ENCODE data around the gene ZNF296. TPM values are rescaled to one million over a fixed set of nuclear protein-coding genes. Genes with fewer than 3 reads are reported as not detected.

Gene ZNF296
- total RNA-seq, 2 experiments from 2014 or later, result 3.1 to 4.8 TPM

GRCh38 chr19:45057444-45057843 lies 18.8 kb downstream of the ZNF296 start:
- no peak overlapping the region for H3K4me3 Mint-ChIP-seq
- ChIA-PET CTCF (interaction anchor here (0.8 to 0.9 kb wide), 2 partner anchors 16 to 36 kb away, joined by 3 to 4 read pairs; no protein-coding TSS in a partner anchor), POLR2A (no interaction called here)
- H3K4me1 Mint-ChIP-seq, result no peaks in the 10 kb centered on the region
- H3K9me3 Mint-ChIP-seq (ENCODE audit: low read depth), result no peaks in the 10 kb centered on the region
- no peak overlapping the region for H3K27ac Mint-ChIP-seq
- intact Hi-C loops (cut with DNase I, micrococcal nuclease), result loop anchor here in 1 of 2 experiments (5.0 kb wide), 1 partner anchor 40 kb away; no protein-coding TSS in a partner anchor
- H3K36me3 Mint-ChIP-seq (ENCODE audit: low read depth), result peaks cover 51% of the 10 kb centered on the region
- no peaks in the 10 kb centered on the region for H3K27me3 Mint-ChIP-seq
- no peak for ATAC-seq
- no peak for DNase-seq

- Mint-ChIP-seq H3K27me3 (no peaks in the 10 kb centered on the region), H3K4me3 (no peak overlapping the region), H3K27ac (no peak overlapping the region), H3K9me3 (ENCODE audit: low read depth) (no peaks in the 10 kb centered on the region), H3K4me1 (no peaks in the 10 kb centered on the region), H3K36me3 (ENCODE audit: low read depth) (peaks cover 56% of the 10 kb centered on the region)
- intact Hi-C loops (cut with DNase I, micrococcal nuclease), result loop anchor here in 1 of 2 experiments (5.0 kb wide), 1 partner anchor 40 kb away; no protein-coding TSS in a partner anchor
- CTCF ChIA-PET, result interaction anchor here (0.6 to 0.9 kb wide), 2 partner anchors 35 to 41 kb away, joined by 3 to 4 read pairs; no protein-coding TSS in a partner anchor
- POLR2A ChIA-PET, result no interaction called here
- no peak for DNase-seq
- ATAC-seq, result no peak
Measured at GRCh38 chr19:45056831-45057230, 19.4 kb downstream of the ZNF296 start.

DNA sequence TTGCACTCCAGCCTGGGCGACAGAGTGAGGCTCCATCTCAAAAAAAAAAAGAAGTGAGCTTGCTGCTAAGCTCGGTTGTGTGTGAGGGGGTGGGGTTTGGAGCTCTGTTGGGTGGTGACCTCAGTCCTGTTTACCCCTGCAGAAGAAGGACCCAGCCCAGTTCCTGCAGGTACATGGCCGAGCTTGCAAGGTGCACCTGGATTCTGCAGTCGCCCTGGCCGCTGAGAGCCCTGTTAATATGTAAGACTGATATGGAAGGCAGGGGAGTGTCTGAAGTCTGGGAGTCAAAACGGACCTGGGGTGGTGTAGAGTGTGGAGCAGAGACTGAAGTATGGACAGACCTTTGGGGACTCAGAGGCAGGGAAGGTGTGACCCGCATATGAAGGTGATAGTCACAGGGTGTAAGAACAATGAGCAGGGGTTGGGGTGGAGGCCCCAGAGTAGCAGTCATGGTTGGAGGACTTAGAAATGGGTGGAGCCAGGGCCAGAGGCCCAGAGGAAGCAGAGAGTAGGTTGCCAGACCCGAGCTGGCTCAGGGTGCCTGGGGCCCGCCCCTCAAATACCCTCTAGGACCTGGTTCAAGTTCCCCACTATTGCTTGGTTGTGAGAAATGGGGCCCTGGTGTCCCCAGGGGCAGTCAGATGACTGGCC lies 24.2 kb downstream of the ZNF296 start:
- POLR2A ChIA-PET, result no interaction called here
- Mint-ChIP-seq H3K4me1 (peaks cover 16% of the 10 kb centered on the region), H3K4me3 (no peak overlapping the region), H3K27ac (no peak overlapping the region), H3K9me3 (ENCODE audit: low read depth) (no peaks in the 10 kb centered on the region), H3K27me3 (no peaks in the 10 kb centered on the region), H3K36me3 (ENCODE audit: low read depth) (peaks cover 29% of the 10 kb centered on the region)
- ATAC-seq (no peak), DNase-seq (no peak)
- CTCF ChIA-PET, result interaction anchor here (0.6 to 1.5 kb wide), 2 partner anchors 8 to 1325 kb away, joined by 5 to 6 read pairs; no protein-coding TSS in a partner anchor
- intact Hi-C loops (cut with DNase I, micrococcal nuclease), result no loop called here

GRCh38 chr19:45050036-45050435 lies 26.2 kb downstream of the ZNF296 start:
- Mint-ChIP-seq H3K9me3 (ENCODE audit: low read depth) (no peaks in the 10 kb centered on the region), H3K27me3 (no peaks in the 10 kb centered on the region), H3K4me1 (peaks cover 35% of the 10 kb centered on the region), H3K36me3 (ENCODE audit: low read depth) (peaks cover 34% of the 10 kb centered on the region), H3K4me3 (no peak overlapping the region), H3K27ac (no peak overlapping the region)
- ChIA-PET POLR2A (no interaction called here), CTCF (interaction anchor here (0.6 to 1.8 kb wide), 3 partner anchors 10 to 266 kb away, joined by 3 to 10 read pairs (median 3); no protein-coding TSS in a partner anchor)
- ATAC-seq (no peak), DNase-seq (no peak)
- intact Hi-C loops (cut with DNase I, micrococcal nuclease), result no loop called here

DNA sequence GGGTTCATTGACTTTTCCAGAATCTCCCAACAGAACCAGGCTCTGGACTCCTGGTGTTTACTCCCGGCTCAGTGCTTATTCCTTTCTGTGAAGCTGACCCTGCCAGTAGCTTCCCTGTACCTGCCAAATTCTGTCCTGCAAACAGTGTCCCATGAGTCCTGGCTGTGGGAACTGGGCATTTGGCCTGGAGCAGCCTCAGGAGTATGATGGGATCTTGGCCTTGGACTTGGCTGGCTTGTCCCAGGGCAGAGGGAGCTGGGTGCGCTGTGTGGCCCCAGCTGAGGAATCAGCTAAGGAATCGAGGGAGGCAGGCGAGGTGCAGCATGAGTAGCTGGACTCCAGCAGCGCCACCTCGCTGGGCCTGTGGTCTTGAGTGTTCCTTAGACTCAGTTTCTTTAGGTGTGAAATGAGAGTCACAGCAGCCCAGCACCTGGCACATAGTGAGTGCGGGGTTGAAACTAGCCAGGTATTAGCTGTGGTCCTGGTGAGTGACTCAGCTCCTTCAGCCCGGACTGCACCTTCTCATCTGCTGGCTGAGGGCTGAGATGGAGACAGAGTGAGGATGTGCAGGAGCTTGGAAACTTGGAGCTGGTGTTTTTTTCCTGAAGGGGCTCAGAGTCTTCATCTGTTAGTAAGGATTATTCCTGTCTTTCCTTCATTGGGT lies 27.1 kb downstream of the ZNF296 start:
- CTCF ChIA-PET, result interaction anchor here (0.6 to 1.8 kb wide), 2 partner anchors 10 to 26 kb away, joined by 3 to 10 read pairs; no protein-coding TSS in a partner anchor
- Mint-ChIP-seq H3K27ac (peak overlapping the region; percentile 44), H3K4me1 (peaks cover 37% of the 10 kb centered on the region), H3K27me3 (no peaks in the 10 kb centered on the region), H3K4me3 (no peak overlapping the region), H3K9me3 (ENCODE audit: low read depth) (no peaks in the 10 kb centered on the region), H3K36me3 (ENCODE audit: low read depth) (peaks cover 40% of the 10 kb centered on the region)
- intact Hi-C loops (cut with DNase I, micrococcal nuclease), result no loop called here
- POLR2A ChIA-PET, result no interaction called here
- ATAC-seq, result no peak
- no peak for DNase-seq

- POLR2A ChIA-PET, result interaction anchor here (0.6 to 0.7 kb wide), 3 partner anchors 131 to 156 kb away, joined by 3 to 8 read pairs (median 5); partner anchors contain the start of genes TOMM40 and TRAPPC6A
- no peak for DNase-seq
- Mint-ChIP-seq H3K4me1 (peaks cover 37% of the 10 kb centered on the region), H3K36me3 (ENCODE audit: low read depth) (peaks cover 41% of the 10 kb centered on the region), H3K4me3 (no peak overlapping the region), H3K27me3 (no peaks in the 10 kb centered on the region), H3K9me3 (ENCODE audit: low read depth) (no peaks in the 10 kb centered on the region), H3K27ac (peak overlapping the region; percentile 78)
- ATAC-seq, result no peak
- intact Hi-C loops (cut with DNase I, micrococcal nuclease), result no loop called here
- CTCF ChIA-PET, result interaction anchor here (0.7 kb wide), 2 partner anchors 105 to 125 kb away, joined by 3 to 4 read pairs; no protein-coding TSS in a partner anchor
Measured at GRCh38 chr19:45047188-45047797, 29.0 kb downstream of the ZNF296 start.

- Mint-ChIP-seq H3K27ac (peak overlapping the region; percentile 25), H3K9me3 (ENCODE audit: low read depth) (no peaks in the 10 kb centered on the region), H3K27me3 (no peaks in the 10 kb centered on the region), H3K4me1 (peaks cover 46% of the 10 kb centered on the region), H3K36me3 (ENCODE audit: low read depth) (peaks cover 45% of the 10 kb centered on the region), H3K4me3 (no peak overlapping the region)
- DNase-seq, result no peak
- no peak for ATAC-seq
- intact Hi-C loops (cut with DNase I, micrococcal nuclease), result no loop called here
- ChIA-PET CTCF (interaction anchor here (0.7 to 1.2 kb wide), 2 partner anchors 144 to 231 kb away, joined by 3 read pairs; no protein-coding TSS in a partner anchor), POLR2A (no interaction called here)
Measured at GRCh38 chr19:45046355-45046754, 29.9 kb downstream of the ZNF296 start.

- Mint-ChIP-seq H3K27me3 (no peaks in the 10 kb centered on the region), H3K9me3 (ENCODE audit: low read depth) (no peaks in the 10 kb centered on the region), H3K4me3 (no peak overlapping the region), H3K4me1 (peaks cover 50% of the 10 kb centered on the region), H3K36me3 (ENCODE audit: low read depth) (peaks cover 48% of the 10 kb centered on the region), H3K27ac (peak overlapping the region; percentile 25)
- POLR2A ChIA-PET, result no interaction called here
- DNase-seq (no peak), ATAC-seq (no peak)
- intact Hi-C loops (cut with DNase I, micrococcal nuclease), result no loop called here
- CTCF ChIA-PET, result interaction anchor here (0.6 to 1.2 kb wide), 4 partner anchors 46 to 232 kb away, joined by 3 read pairs; no protein-coding TSS in a partner anchor
Measured at GRCh38 chr19:45045671-45046353, 30.5 kb downstream of the ZNF296 start.

GRCh38 chr19:45041125-45041524 lies 35.2 kb downstream of the ZNF296 start:
- ATAC-seq, result no peak
- Mint-ChIP-seq H3K4me1 (peaks cover 44% of the 10 kb centered on the region), H3K4me3 (no peak overlapping the region), H3K27ac (no peak overlapping the region), H3K36me3 (ENCODE audit: low read depth) (peaks cover 59% of the 10 kb centered on the region), H3K9me3 (ENCODE audit: low read depth) (no peaks in the 10 kb centered on the region), H3K27me3 (no peaks in the 10 kb centered on the region)
- DNase-seq, result no peak
- intact Hi-C loops (cut with DNase I, micrococcal nuclease), result no loop called here
- POLR2A ChIA-PET, result no interaction called here
- CTCF ChIA-PET, result interaction anchor here (0.5 to 2.4 kb wide), 3 partner anchors 16 to 192 kb away, joined by 3 to 16 read pairs (median 3); no protein-coding TSS in a partner anchor

GRCh38 chr19:45040059-45040771 lies 36.1 kb downstream of the ZNF296 start:
- Mint-ChIP-seq H3K4me1 (peaks cover 35% of the 10 kb centered on the region), H3K4me3 (peak overlapping the region; percentile 97), H3K27ac (peak overlapping the region; percentile 96), H3K9me3 (ENCODE audit: low read depth) (no peaks in the 10 kb centered on the region), H3K36me3 (ENCODE audit: low read depth) (peaks cover 58% of the 10 kb centered on the region), H3K27me3 (no peaks in the 10 kb centered on the region)
- intact Hi-C loops (cut with DNase I, micrococcal nuclease), result no loop called here
- no peak for DNase-seq
- ATAC-seq, result no peak
- ChIA-PET POLR2A (interaction anchor here (0.6 to 1.9 kb wide), 6 partner anchors 13 to 138 kb away, joined by 3 to 8 read pairs (median 4); partner anchors contain the start of genes BLOC1S3 and PPP1R37), CTCF (interaction anchor here (0.8 to 2.4 kb wide), 5 partner anchors 19 to 51 kb away, joined by 3 to 16 read pairs (median 5); no protein-coding TSS in a partner anchor)

All from activated CD4-positive, alpha-beta T cell treated with anti-CD3 and anti-CD28 coated beads for 36 hours (primary cell).